ENCODE results near the gene PSMD4.
"Not testable (repeated sequence)": the region's sequence is repeated elsewhere in the genome, so short reads cannot be mapped to it uniquely, and the experiment has no call there.

DNA sequence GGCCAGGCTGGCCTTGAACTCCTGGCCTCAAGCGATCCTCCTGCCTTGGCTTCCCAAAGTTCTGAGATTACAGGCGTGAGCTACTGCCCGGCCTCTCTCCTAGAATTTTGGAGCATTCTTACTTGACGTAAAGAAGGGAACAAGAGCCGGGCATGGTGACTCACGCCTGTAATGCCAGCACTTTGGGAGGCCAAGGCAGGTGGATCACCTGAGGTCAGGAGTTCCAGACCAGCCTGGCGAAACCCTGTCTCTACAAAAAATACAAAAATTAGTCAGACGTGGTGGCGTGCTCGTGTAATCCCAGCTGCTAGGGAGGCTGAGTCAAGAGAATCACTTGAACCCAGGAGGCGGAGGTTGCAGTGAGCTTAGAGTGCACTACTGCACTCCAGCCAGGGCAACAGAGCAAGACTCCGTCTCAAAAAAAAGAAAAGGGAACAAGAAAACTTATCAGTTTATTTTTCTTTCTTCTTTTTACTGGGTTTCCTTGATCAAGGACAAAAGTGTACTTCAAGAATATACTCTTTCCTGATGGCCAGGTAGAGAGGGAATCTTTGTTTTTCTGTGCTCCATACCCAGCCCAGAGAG is 49.1 kb upstream of the PSMD4 start:
- not testable (repeated sequence) for TF ChIP-seq POLR2AphosphoS5 (IDR thresholded peaks at IDR 0.05; ENCODE audit: borderline replicate concordance, low read depth, low read length); EZH2 (IDR thresholded peaks at IDR 0.05); FOXP2 (optimal IDR thresholded peaks at IDR 0.05; ENCODE audit: control extremely low read depth, extremely low read length, insufficient read depth)
